Psoas muscle (tissue), 8 donors: Measurements from ENCODE around the gene CLEC10A. TPM values are rescaled to one million over a fixed set of nuclear protein-coding genes. Genes with fewer than 3 reads are reported as not detected.
A peak's percentile ranks its signal among the peaks of the same experiment; 100 is the strongest.
"Not testable (repeated sequence)": the region's sequence is repeated elsewhere in the genome, so short reads cannot be mapped to it uniquely, and the experiment has no call there.

Source experiments
- ATAC-seq, 4 donors: fragments of 200-7000 bp; cut with Tn5 transposase; one replicate each; pipeline ENCODE4 v1.9.1; 2020; ENCODE audit warnings: moderate library complexity in 3 of 4, mild to moderate bottlenecking in 2 of 4
- DNase-seq, 2 donors: peaks; one replicate each; pipeline ENCODE4 v3.0.0-alpha.2; 2020
- H3K27ac ChIP-seq: fragments of 200-600 bp; one replicate; pipeline ENCODE4 v1.8.0; 2022
- H3K27me3 ChIP-seq, 3 donors: fragments of 200-600 bp in 1 of 3; one replicate each; pipeline versions ENCODE4 v1.6.1 to v1.8.0; 2013 to 2022; ENCODE audit warnings: low read length in 2 of 3, mild to moderate bottlenecking in 2 of 3, moderate library complexity in 1 of 3; ENCODE audit not compliant: insufficient read depth in 3 of 3
- H3K36me3 ChIP-seq, 2 donors: fragments of 200-600 bp in 1 of 2; one replicate each; pipeline versions ENCODE4 v1.6.1 to v1.8.0; 2013 to 2022; ENCODE audit warnings: low read depth in 1 of 2, mild to moderate bottlenecking in 1 of 2, moderate library complexity in 1 of 2; ENCODE audit not compliant: insufficient read depth in 1 of 2
- H3K4me1 ChIP-seq: fragments of 200-600 bp; one replicate; pipeline ENCODE4 v1.8.0; 2022
- H3K4me3 ChIP-seq: fragments of 200-600 bp; one replicate; pipeline ENCODE4 v1.8.0; 2022; ENCODE audit warnings: mild to moderate bottlenecking
- H3K9me3 ChIP-seq: fragments of 200-600 bp; one replicate; pipeline ENCODE4 v1.8.0; 2022
- WGBS, 3 donors: extraction: QIAGEN DNeasy Blood & Tissue Kit; methylation state at CpG; one replicate each; pipeline versions ENCODE4 v1.1.6 to v1.1.7; 2013; 5-methylcytosine and 5-hydroxymethylcytosine counted together
- intact Hi-C, 2 donors: fragments of 100-400 bp; cut with DNase I; formaldehyde crosslinking; loops; one replicate each; pipeline versions ENCODE4 v1.11.0 to v1.14.2; 2022
- polyA plus RNA-seq, 3 donors: library from polyadenylated mRNA; stranded (reverse); fragments of 200-250 nt; gene quantifications; one replicate each; pipeline ENCODE4 v1.2.3, GENCODE V29; 2013
- total RNA-seq, 4 donors: library from RNA; stranded (reverse); fragmentation: NEBNext Ultra II Directional in 2 of 4; extraction: Animal tissue kit (Norgen Biotek cat#: 25700) in 2 of 4; gene quantifications; one replicate each; pipeline versions ENCODE4 v1.2.1 to v1.2.4, GENCODE V29; 2021 to 2023
- TF ChIP-seq, protein P1 (sequence below): fragments of 200-600 bp; IDR thresholded peaks from one replicate; pipeline ENCODE4 v1.8.0; 2022; ENCODE audit warnings: antibody characterized with exemption
- donor health status: healthy with polysubstance abuse.
- donor health status: DM: no; HTN: no; CAD: no; lungs with moderate emphysema.
- donor health status: Bipolar disorder and iron deficiency.
- donor health status: healthy.
- donor health status: DM: yes; HTN: yes; CAD: no.
- donor health status: DM: no; HTN: no; CAD: no.
- donor health status: DM: no; HTN: no; CAD: no.
- donor health status: DM: yes; HTN: yes; CAD: no.

CLEC10A gene
- total and polyA plus RNA-seq, 7 donors: 0.69 to 4.9 (median 2.0) TPM

DNA sequence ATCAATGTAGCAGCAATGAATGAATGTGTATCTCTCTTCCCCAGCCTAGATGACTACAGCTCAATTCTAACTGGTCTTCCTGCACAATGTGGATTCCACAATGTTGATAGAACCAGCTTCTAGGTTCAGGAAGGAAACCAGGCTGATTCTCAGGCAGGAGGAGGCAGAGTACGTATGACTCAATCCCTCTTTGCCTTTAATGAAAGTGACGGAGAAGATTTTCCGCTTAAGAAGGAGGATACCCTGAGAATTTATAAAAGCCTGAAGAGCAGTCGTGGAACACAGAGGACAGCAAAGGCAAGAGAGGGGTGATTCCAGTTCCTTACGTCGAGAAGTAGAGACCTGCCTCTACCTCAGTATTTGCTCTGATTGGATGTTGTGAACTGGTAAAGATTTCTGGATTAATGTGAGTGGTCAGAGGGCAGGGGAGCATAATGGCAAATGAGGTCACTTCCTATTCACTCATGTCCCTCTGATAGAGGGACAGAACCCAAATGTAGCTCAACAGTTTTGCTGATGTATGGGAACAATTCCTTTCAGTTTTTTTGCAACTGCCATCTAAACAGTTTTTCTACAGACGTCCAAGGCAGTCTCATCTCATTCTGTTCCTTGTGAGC, 21.1 kb downstream of the CLEC10A start:
- no peak for DNase-seq
- WGBS, 3 donors: 53 to 56% (median 56%) methylated on average over 7 of the region's 7 CpGs
- Histone ChIP-seq H3K27me3 (peaks cover 0 to 26% (median 0%) of the 10 kb centered on the region in 3 donors), H3K36me3 (no peaks in the 10 kb centered on the region), H3K4me3 (no peak overlapping the region), H3K9me3 (no peaks in the 10 kb centered on the region), H3K4me1 (no peaks in the 10 kb centered on the region), H3K27ac (no peak overlapping the region)
- TF ChIP-seq, protein P1, sequence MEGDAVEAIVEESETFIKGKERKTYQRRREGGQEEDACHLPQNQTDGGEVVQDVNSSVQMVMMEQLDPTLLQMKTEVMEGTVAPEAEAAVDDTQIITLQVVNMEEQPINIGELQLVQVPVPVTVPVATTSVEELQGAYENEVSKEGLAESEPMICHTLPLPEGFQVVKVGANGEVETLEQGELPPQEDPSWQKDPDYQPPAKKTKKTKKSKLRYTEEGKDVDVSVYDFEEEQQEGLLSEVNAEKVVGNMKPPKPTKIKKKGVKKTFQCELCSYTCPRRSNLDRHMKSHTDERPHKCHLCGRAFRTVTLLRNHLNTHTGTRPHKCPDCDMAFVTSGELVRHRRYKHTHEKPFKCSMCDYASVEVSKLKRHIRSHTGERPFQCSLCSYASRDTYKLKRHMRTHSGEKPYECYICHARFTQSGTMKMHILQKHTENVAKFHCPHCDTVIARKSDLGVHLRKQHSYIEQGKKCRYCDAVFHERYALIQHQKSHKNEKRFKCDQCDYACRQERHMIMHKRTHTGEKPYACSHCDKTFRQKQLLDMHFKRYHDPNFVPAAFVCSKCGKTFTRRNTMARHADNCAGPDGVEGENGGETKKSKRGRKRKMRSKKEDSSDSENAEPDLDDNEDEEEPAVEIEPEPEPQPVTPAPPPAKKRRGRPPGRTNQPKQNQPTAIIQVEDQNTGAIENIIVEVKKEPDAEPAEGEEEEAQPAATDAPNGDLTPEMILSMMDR: no peak
- no peak for ATAC-seq
- intact Hi-C loops: no loop called here

DNA sequence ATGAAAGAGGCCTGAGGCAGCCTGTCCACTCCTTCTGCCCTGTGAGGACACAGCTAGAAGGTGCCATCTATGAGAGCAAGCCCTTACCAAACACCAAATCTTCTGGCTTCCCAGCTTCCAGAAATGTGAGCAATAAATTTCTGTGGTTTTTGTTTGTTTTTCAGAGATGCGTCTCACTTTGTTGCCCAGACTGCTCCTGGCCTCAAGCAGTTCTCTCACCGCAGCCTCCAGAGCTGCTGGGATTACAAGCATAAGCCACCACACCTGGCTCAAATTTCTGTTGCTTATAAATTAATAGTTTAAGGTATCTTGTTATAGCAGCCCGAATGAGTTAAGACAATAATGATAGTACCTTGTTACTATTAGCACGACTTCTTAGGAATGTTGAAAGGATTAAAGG, 23.7 kb downstream of the CLEC10A start:
- Histone ChIP-seq H3K36me3 (no peaks in the 10 kb centered on the region), H3K27ac (no peak overlapping the region), H3K4me3 (no peak overlapping the region), H3K4me1 (no peaks in the 10 kb centered on the region), H3K27me3 (peaks cover 0 to 8% (median 0%) of the 10 kb centered on the region in 3 donors), H3K9me3 (no peaks in the 10 kb centered on the region)
- WGBS, 3 donors: 54 to 78% (median 74%) methylated on average over 4 of the region's 4 CpGs
- ATAC-seq (no peak), DNase-seq (no peak)
- TF ChIP-seq, protein P1: no peak
- intact Hi-C loops: no loop called here

DNA sequence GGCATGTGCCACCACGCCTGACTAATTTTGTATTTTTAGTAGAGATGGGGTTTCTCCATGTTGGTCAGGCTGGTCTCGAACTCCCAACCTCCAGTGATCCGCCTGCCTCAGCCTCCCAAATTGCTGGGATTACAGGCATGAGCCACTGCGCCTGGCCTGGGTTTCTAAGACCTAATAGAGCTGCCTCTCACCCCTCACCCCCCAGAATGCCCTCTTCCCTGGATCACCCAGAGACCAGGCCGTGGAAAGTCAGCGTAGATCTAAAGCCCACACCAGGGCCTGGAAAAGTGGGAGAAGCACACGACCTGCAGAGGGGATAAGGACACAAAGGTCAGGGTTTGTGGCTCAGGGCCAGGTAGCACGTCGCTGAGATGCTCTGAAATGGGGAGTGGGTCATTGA, 29.5 kb downstream of the CLEC10A start:
- intact Hi-C loops: loop anchor here (2.0 to 5.0 kb wide), 2 partner anchors 86 to 127 kb away; partner anchors contain the start of gene ASGR1 (in 1 of the 2)
- 77 to 81% (median 77%) methylated on average over 9 of the region's 9 CpGs for WGBS, 3 donors
- not testable (repeated sequence) for H3K27me3 ChIP-seq, H3K9me3 ChIP-seq, DNase-seq, H3K36me3 ChIP-seq, H3K4me3 ChIP-seq, ATAC-seq, H3K4me1 ChIP-seq, H3K27ac ChIP-seq

DNA sequence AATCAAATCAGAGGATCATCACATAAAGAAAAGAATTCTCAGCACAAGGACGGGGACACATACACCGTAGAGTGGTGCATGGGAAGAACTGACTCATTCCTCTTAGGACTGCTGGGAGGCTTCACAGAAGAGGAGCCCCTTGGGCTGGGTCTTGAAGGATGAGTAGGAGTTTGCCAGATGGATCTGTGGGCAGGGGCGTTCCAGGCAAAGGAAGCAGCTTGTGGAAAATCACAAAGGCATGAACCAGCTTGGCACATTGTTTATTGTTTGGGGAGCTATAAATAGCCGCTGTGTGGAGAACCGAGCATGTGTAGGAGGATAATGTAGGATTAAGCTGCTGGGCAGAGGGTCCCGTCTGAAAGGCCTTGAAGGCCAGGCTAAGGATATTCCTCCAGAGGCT, 31.1 kb downstream of the CLEC10A start:
- intact Hi-C loops: loop anchor here in 1 of 2 donors (5.0 kb wide), 1 partner anchor 248 kb away; no protein-coding TSS in a partner anchor
- no peak for ATAC-seq
- 59 to 64% (median 61%) methylated on average over 6 of the region's 6 CpGs for WGBS, 3 donors

DNA sequence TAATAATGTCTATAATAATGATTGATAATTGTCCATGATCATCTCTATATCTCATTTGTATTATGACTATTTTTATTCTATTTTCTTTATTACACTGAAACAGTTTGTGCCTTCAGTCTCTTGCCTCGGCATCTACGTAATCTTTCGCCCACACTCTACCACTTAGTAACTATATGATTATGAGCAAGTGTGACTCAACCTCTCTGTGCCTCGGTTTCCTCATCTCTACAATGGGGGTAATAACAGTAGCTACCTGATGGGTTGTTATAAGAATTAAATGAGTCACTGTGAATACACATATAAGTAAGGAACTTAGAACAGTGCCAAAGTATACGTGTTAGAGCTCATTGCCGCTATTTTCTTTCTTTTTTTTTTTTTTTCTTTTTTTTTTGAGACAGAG, 32.5 kb downstream of the CLEC10A start:
- DNase-seq: no peak
- H3K27ac ChIP-seq: no peak overlapping the region
- H3K4me1 ChIP-seq: peaks cover 20% of the 10 kb centered on the region
- H3K27me3 ChIP-seq: peaks cover 0 to 17% (median 7%) of the 10 kb centered on the region in 3 donors
- no peak for ATAC-seq
- no peaks in the 10 kb centered on the region for H3K36me3 ChIP-seq
- H3K9me3 ChIP-seq: no peaks in the 10 kb centered on the region
- H3K4me3 ChIP-seq: peak overlapping the region; percentile 57
- intact Hi-C loops: loop anchor here in 1 of 2 donors (5.0 kb wide), 1 partner anchor 250 kb away; no protein-coding TSS in a partner anchor
- 88 to 91% (median 89%) methylated on average over 6 of the region's 6 CpGs for WGBS, 3 donors
- TF ChIP-seq, protein P1: no peak

More for the DNA sequence above, 31.1 kb downstream of the CLEC10A start:
- Histone ChIP-seq H3K4me1 (peaks cover 9% of the 10 kb centered on the region), H3K27ac (no peak overlapping the region), H3K36me3 (no peaks in the 10 kb centered on the region), H3K4me3 (no peak overlapping the region), H3K27me3 (peaks cover 0 to 4% (median 0%) of the 10 kb centered on the region in 3 donors), H3K9me3 (no peaks in the 10 kb centered on the region)
- no peak for DNase-seq
- TF ChIP-seq, protein P1: no peak

DNA sequence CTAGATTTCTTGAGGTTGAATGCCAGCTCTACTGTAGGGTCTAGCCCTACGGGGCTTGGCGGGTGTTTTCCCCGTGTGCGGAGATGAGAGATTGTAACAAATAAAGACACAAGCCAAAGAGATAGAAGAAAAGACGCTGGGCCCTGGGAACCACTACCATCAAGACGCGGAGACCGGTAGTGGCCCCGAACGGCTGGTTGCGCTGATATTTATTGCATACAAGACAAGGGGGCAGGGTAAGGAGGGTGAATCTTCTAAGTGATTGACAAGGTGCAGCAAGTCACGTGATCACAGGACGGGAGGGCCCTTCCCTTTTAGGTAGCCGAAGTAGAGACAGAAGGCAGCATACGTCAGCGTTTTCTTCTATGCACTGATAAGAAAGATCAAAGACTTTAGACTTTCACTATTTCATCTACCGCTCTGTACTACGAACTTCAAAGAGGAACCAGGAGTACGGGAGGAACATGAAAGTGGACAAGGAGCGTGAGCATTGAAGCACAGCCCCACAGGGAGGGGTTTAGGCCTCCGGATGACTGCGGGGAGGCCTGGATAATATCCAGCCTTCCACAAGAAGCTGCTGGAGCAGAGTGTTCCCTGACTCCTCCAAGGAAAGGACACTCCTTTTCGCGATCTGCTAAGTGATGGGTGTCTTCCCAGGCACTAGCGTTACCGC, 33.2 kb downstream of the CLEC10A start:
- H3K9me3 ChIP-seq, H3K36me3 ChIP-seq, H3K27ac ChIP-seq, DNase-seq: not testable (repeated sequence)
- peak in 2 of 4 donors; percentile 34 to 64 for ATAC-seq
- intact Hi-C loops: loop anchor here in 1 of 2 donors (5.0 kb wide), 1 partner anchor 250 kb away; no protein-coding TSS in a partner anchor
- Histone ChIP-seq H3K27me3 (peaks cover 0 to 24% (median 10%) of the 10 kb centered on the region in 3 donors), H3K4me1 (peaks cover 21% of the 10 kb centered on the region), H3K4me3 (peak overlapping the region; percentile 57)
- WGBS, 3 donors: 26 to 31% (median 29%) methylated on average over 26 of the region's 26 CpGs
